Gastrocnemius medialis (tissue), 4 donors: Measurements from ENCODE around the gene ARHGAP26. TPM values are rescaled to one million over a fixed set of nuclear protein-coding genes. Genes with fewer than 3 reads are reported as not detected.

Experiments used
- ATAC-seq, 2 donors: fragments of 150-250 bp; one replicate each; pipeline ENCODE4 v1.9.1; 2016
- DNase-seq, 2 donors: peaks; one replicate each; pipeline ENCODE4 v3.0.0-alpha.2; 2019
- H3K27ac ChIP-seq, 4 donors: fragments of 200-600 bp; sonication (generic); 1 replicate in 1 of 4; 2 replicates in 3 of 4; pipeline ENCODE4 v1.5.1; 2016 to 2018; ENCODE audit warnings: mild to moderate bottlenecking in 2 of 4, moderate library complexity in 1 of 4
- H3K27me3 ChIP-seq, 3 donors: fragments of 200-600 bp; sonication (generic) in 2 of 3; 1 replicate in 1 of 3; 2 replicates in 2 of 3; pipeline versions ENCODE4 v1.5.1 to v1.6.0; 2016 to 2019; ENCODE audit warnings: mild to moderate bottlenecking in 1 of 3, moderate library complexity in 1 of 3
- H3K36me3 ChIP-seq, 2 donors: fragments of 200-600 bp; sonication (generic) in 1 of 2; one replicate each; pipeline ENCODE4 v1.5.1; 2017 to 2018
- H3K4me1 ChIP-seq, 2 donors: fragments of 200-600 bp; sonication (generic) in 1 of 2; one replicate each; pipeline ENCODE4 v1.5.1; 2016 to 2017; ENCODE audit warnings: mild to moderate bottlenecking in 2 of 2
- H3K4me3 ChIP-seq, 4 donors: fragments of 200-600 bp; sonication (generic) in 3 of 4; 1 replicate in 1 of 4; 2 replicates in 3 of 4; pipeline ENCODE4 v1.5.1; 2016 to 2019; ENCODE audit warnings: mild to moderate bottlenecking in 2 of 4
- H3K9me3 ChIP-seq, 3 donors: fragments of 200-600 bp; sonication (generic) in 2 of 3; 1 replicate in 1 of 3; 2 replicates in 2 of 3; pipeline ENCODE4 v1.5.1; 2016 to 2019
- CTCF ChIP-seq, 5 experiments: fragments of 450-650 bp in 3 of 5; fragments of 200-600 bp in 2 of 5; sonication (generic) in 2 of 5; IDR thresholded peaks in 4 of 5; conservative IDR thresholded peaks in 1 of 5; 1 replicate in 4 of 5; 2 replicates in 1 of 5; pipeline ENCODE4 v1.5.1; 2016 to 2019; ENCODE audit warnings: antibody characterized with exemption in 5 of 5, mild to moderate bottlenecking in 3 of 5, moderate library complexity in 3 of 5
- POLR2A ChIP-seq, 2 donors: fragments of 450-650 bp; IDR thresholded peaks; one replicate each; pipeline ENCODE4 v1.6.1; 2017; ENCODE audit warnings: antibody characterized with exemption in 2 of 2, mild to moderate bottlenecking in 2 of 2, moderate library complexity in 2 of 2
- in situ Hi-C, 4 donors: fragments of 200-750 bp; cut with MboI; loops; one replicate each; pipeline versions ENCODE4 v1.15.0 to v1.8.0; 2017; ENCODE audit warnings: low sequenced_read_pairs in 4 of 4
- intact Hi-C: fragments of 100-400 bp; cut with DNase I; formaldehyde crosslinking; loops from one replicate; pipeline ENCODE4 v1.15.1; 2023; ENCODE audit warnings: low total_unique reads
- total RNA-seq, 4 donors: library from RNA; depleted of rRNA; stranded (reverse); fragments of >200 nt; gene quantifications; one replicate each; pipeline versions ENCODE4 v1.1.0 to v1.2.3, GENCODE V29; 2016

The ARHGAP26 gene
- total RNA-seq, 4 donors from 2014 or later = 9.1 to 22.4 (median 13.4) TPM

GRCh38 chr5:142820447-142820846 is 50.3 kb downstream of the ARHGAP26 start:
- Histone ChIP-seq H3K9me3 (no peaks in the 10 kb centered on the region), H3K27ac (no peak overlapping the region), H3K27me3 (no peaks in the 10 kb centered on the region), H3K4me3 (no peak overlapping the region), H3K4me1 (peaks cover 48 to 53% of the 10 kb centered on the region in 2 donors), H3K36me3 (no peaks in the 10 kb centered on the region)
- TF ChIP-seq POLR2A (IDR thresholded peaks at IDR 0.05) (no peak), CTCF (IDR thresholded peaks at IDR 0.05 in 4 of 5, conservative IDR thresholded peaks at IDR 0.05 in 1 of 5) (no peak)
- no peak for ATAC-seq
- DNase-seq = no peak
- in situ Hi-C loops (no loop called here), intact Hi-C loops (no loop called here)

- ATAC-seq (no peak), DNase-seq (no peak)
- in situ Hi-C loops = no loop called here
- Histone ChIP-seq H3K4me3 (no peak overlapping the region), H3K4me1 (peaks cover 48 to 57% of the 10 kb centered on the region in 2 donors), H3K27me3 (no peaks in the 10 kb centered on the region), H3K9me3 (no peaks in the 10 kb centered on the region), H3K27ac (no peak overlapping the region), H3K36me3 (no peaks in the 10 kb centered on the region)
- TF ChIP-seq CTCF (IDR thresholded peaks at IDR 0.05 in 4 of 5, conservative IDR thresholded peaks at IDR 0.05 in 1 of 5) (no peak), POLR2A (IDR thresholded peaks at IDR 0.05) (no peak)
- intact Hi-C loops = no loop called here
Measured at GRCh38 chr5:142821034-142821732, 51.0 kb downstream of the ARHGAP26 start.

- peaks cover 48 to 51% of the 10 kb centered on the region in 2 donors for H3K4me1 ChIP-seq
- H3K27ac ChIP-seq = no peak overlapping the region
- intact Hi-C loops (no loop called here), in situ Hi-C loops (no loop called here)
- TF ChIP-seq POLR2A (IDR thresholded peaks at IDR 0.05) (no peak), CTCF (IDR thresholded peaks at IDR 0.05 in 4 of 5, conservative IDR thresholded peaks at IDR 0.05 in 1 of 5) (no peak)
- no peaks in the 10 kb centered on the region for H3K27me3 ChIP-seq
- H3K4me3 ChIP-seq = no peak overlapping the region
- no peaks in the 10 kb centered on the region for H3K36me3 ChIP-seq
- DNase-seq (no peak), ATAC-seq (no peak)
- H3K9me3 ChIP-seq = no peaks in the 10 kb centered on the region
Measured at GRCh38 chr5:142821733-142822487, 51.7 kb downstream of the ARHGAP26 start.

GRCh38 chr5:142823126-142823525 is 52.9 kb downstream of the ARHGAP26 start:
- Histone ChIP-seq H3K4me1 (peaks cover 42 to 45% of the 10 kb centered on the region in 2 donors), H3K9me3 (no peaks in the 10 kb centered on the region), H3K4me3 (no peak overlapping the region), H3K36me3 (no peaks in the 10 kb centered on the region), H3K27ac (no peak overlapping the region), H3K27me3 (no peaks in the 10 kb centered on the region)
- no peak for TF ChIP-seq POLR2A (IDR thresholded peaks at IDR 0.05)
- DNase-seq (no peak), ATAC-seq (no peak)
- in situ Hi-C loops (no loop called here), intact Hi-C loops (no loop called here)

GRCh38 chr5:142823806-142824205 is 53.6 kb downstream of the ARHGAP26 start:
- in situ Hi-C loops (no loop called here), intact Hi-C loops (no loop called here)
- TF ChIP-seq CTCF (IDR thresholded peaks at IDR 0.05 in 4 of 5, conservative IDR thresholded peaks at IDR 0.05 in 1 of 5) (no peak), POLR2A (IDR thresholded peaks at IDR 0.05) (no peak)
- H3K27me3 ChIP-seq = no peaks in the 10 kb centered on the region
- H3K36me3 ChIP-seq = no peaks in the 10 kb centered on the region
- DNase-seq (no peak), ATAC-seq (no peak)
- peaks cover 40% of the 10 kb centered on the region in 2 donors for H3K4me1 ChIP-seq
- no peaks in the 10 kb centered on the region for H3K9me3 ChIP-seq
- no peak overlapping the region for H3K27ac ChIP-seq
- H3K4me3 ChIP-seq = no peak overlapping the region
